Right hindlimb (tissue), 1 donor: ENCODE results near the gene RFX3.

Experiments used
- DNase-seq: peaks from one replicate; pipeline ENCODE4 v3.0.0-alpha.2; 2018

The RFX3 gene

DNA sequence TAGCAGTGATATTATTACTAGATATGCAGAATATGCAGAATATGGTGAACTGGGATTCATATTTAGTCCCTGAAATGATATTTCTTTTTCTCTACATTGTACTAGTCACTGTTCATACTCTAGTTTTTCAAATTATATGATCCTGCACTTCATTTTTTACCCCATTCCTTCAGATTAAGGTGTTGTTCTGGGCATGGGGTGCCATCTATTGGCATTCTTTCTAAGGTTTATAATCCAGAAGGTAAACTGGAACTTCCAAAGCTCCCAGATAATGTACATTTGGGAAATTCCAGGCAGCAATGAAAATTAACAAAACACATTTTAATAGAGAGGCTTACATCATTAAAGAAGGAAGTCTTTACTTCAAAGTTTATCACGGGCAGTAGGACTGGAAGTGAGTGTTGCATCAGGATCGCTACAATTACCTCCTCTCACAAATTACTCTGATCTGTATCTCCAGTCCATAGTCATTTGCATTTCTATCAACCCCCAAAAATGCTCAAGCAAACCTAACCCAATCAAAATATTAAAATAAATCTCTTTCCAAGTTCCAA, 12.5 kb downstream of the RFX3 start:
- no peak for DNase-seq

DNA sequence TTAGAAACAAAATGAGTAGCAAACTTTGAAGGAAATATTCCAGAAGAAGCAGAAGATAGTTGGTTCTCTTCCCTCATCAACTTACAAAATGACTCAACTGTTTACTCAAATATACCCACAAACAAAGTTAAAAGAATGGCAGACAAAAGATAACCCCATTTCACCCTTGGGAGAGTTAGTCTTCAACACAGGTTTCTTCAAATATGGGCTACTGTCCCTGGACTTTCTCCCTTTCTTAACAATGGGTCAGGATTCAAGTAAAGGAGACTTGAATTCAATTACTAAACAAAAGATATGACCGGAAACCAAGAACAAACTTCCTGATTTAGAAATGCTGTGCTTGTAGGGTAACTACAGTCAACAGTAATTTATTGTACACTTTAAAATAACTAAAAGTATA, 14.2 kb downstream of the RFX3 start:
- DNase-seq: no peak

DNA sequence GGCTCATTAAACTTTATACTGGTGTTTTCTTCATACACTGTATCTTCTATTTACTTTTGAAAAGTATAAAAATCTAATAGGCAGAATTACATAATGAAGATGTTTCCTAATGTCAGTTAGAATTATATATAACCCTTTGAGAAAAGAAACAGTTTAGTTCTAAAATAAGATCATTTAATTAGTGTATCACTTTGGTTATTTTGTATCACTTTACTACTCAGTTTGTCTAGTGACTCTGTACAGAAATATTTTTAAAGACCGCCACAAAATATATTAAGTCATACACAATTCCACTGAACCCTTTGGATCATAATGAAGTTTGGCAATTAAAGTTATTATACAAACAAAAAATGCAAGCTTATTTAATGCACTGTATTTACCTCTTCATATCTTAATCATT, 15.0 kb downstream of the RFX3 start:
- no peak for DNase-seq

DNA sequence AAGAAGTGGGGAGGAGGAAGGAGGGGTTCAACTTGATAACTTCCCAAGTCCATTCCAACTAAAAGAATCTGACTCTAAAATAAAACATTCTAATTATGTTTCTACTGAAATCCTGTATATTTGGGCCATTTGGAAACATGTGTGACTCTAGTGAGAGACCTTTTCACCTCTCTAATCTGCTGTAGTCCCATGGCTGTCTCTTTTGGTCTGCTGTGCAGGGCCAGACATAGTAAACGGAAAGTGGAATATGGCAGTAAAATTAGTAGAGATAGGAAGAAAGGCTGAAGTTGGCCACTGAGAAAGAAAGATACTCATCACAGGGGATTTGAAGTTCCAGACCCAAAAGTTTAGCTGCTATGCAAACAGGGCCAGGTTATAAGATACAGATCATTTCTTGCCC, 15.9 kb downstream of the RFX3 start:
- no peak for DNase-seq

DNA sequence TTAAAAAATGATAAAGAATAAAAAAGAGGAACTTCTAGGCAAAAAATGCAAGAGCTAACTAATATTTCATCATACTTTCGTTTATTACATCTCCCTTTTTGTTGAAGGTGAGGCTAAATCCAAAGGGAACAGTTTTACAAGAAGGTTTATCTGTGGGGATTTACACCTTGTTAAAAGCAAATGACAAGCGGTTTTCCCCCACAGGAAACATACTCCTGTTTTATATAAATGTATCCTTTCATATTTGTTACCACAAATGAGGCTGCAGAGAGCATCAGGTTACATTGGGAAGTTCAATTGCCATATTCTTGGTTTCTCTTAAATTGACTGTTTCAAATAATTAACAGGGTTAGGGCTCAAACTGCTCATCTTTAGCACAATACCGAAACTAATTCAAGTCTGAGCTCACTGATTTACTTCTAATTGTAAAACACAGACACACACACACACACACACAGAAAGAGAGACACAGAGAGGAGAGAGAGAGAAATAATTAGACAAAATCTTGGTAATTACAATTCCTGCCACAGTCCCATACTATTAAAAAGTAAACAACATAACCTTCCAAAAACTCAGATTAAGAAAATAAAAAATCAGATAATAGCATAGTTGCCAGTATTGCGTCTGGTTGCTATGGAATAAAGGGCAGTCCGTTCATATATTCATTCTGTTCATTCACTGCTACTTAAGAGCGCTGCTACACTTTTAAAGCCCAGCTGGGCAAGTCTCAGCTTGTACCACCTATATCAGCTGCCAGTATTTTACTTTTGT, 17.1 kb downstream of the RFX3 start:
- no peak for DNase-seq

DNA sequence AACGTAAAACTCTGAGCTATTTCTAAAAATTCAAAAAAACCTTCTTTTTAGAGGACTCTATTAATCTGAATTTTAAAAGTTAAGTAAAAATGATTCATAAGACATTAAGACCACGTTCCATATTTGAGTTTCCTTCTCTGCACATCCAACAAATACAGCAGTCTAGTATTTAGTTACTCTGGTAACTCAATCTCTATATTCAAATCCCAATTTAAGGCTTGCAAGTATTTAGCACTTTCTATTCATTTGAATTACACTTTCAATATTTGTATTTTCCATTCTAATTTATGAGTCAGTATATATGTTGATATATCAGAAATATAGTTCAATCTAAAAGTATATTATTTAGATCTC, 17.7 kb downstream of the RFX3 start:
- no peak for DNase-seq

DNA sequence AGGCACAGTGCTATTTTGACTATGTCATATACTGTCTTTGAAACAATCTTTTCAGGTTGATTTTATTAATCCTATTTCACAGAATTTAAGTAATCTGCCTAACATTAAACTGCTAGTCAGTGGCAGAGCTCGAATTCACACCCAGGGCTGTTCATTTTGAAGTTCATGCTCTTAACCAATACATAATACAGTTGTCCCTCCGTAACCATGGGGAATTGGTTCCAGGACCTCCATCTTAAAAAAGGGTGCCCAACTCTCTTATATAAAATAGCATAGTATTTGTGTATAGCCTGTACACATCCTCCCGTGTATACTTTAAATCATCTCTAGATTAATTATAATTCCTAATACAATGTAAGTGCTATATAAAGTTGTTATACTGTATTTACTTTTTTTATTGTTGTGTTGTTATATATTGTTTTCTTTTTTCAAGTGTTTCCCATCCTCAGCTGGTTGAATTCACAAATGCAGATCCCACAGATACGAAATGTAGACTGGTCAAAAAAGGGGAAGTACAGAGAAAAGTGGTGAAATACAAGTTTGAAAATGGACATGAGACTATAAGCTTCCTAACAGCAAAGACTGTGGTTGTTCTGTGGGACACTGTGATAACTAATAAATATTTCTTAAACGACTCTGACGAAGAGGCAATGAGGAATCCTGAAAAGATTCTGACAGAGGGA, 18.3 kb downstream of the RFX3 start:
- no peak for DNase-seq

DNA sequence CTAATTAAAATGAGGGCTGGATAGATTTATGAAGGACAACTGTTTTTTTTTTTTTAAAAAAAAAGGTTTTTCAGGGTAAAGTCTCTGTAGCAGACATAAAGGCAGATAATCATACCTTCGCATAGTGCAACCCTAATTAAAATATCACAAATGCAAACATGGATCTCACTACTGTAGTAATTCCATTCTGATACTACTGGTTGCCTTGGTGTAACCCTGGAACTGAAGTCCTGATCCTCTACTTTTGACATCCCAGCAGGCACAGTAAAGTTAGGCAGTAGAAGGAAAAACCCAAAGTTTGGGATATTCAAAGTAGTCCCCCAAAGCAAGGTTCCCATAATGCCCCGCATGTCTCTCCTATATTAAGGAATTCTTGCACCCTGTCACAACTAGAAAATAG, 19.6 kb downstream of the RFX3 start:
- no peak for DNase-seq

DNA sequence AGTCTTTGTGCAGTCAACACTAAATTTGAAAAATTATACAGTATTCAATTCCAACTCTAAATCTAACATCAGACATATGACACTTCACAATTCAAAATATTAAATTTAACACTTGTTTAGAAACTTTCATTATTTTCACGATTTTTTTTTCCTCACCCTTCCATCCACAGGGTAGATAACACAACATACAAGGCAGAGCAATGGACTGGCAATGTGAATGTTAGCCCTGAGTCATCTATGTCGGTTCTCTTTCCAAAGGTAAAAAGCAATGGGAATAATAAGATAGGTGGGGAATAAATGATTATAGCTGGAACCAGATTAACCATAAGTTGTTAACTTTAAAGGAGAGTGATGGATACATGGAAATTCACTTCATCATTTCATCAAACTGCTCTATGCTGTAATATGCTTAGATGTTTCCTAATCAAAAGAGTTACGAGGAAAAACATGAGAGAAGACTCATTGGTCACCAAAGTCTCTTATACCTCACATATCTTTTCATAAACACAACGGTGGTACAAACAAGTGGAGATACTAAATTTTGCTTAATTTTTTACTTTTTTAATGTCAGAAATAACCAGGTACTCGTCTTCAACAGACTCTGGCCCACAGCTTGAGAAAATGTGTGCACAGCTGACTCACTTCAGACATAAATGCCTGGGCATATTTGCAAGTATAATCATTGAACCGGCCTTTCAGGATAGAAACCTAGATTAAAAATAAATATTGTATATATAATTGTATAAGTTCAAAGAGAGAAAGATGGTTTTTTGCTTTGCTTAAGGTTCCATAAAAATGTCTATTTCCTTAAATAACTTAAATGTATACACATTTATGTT, 23.0 kb downstream of the RFX3 start:
- no peak for DNase-seq

DNA sequence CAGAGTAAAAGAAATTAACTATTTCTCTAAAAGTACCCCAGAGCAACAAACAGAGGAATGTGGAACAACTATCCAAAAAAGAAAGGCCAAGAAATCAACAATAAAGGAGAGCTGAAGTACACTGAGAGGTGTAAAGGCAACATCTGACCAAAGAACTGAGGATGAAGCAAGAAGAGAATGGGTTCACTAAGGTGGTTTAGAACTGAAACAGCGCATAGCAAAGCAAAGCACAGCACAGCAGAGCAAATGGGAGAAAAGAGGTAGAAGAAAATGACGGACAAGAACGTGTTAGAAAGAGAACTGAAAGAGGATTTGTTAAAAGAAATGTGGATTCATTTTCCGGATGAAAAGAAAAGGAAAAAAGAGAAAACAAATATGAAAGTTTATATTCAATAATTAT, 25.8 kb downstream of the RFX3 start:
- no peak for DNase-seq

DNA sequence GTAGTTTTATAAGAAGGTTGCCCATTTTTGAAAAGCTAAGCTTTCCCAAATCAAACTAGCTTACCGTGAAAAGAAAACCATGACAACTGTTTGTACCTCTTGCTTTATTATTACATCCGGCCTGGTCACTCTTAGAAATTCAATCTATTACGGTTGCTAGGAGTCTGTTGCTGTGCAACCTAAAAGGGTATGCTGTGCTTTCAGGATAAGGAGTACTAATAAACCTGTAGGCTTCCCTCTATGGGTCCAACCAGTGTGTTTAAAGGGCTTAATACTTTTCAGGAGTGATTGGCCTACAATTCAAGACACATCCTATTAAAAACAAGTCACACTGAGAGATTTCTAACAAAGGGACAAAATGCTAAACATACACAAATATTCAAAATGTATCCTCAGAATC, 27.1 kb downstream of the RFX3 start:
- DNase-seq: no peak

DNA sequence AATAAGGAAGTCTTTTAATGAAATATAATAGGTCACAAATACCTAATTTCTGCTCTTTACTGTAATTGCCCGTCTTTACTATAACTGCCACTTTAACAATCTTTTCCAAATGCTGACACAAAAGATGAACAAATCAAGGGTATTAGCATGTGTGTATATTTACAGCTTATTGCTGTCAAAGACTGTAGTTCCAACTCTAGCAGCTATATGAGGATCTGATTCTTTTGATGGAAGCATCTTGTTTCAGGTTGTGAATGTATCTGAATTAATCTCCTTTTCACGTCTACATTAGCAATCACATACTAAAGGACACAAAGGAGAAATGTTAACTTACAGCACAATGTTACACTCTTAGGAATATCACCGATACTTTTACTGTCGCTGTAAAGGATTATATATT, 27.9 kb downstream of the RFX3 start:
- no peak for DNase-seq

DNA sequence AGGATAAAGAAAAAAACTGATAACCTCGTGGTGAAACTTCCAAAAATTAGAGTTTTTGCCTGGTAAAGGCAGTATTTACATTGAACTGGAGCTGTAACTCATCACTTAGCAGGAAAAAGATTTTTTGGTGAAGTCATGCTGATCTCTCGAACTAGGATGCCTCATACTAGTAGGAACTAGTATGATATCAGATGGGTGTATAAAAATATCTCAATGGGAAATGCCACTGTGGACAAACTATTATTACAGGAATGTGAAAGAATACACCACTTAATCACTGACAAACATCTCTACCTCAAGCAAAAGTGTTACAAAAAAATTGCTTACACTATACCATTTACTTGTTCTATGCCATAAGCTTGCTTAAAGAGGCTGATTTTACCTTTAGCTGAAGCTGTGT, 28.4 kb downstream of the RFX3 start:
- no peak for DNase-seq

DNA sequence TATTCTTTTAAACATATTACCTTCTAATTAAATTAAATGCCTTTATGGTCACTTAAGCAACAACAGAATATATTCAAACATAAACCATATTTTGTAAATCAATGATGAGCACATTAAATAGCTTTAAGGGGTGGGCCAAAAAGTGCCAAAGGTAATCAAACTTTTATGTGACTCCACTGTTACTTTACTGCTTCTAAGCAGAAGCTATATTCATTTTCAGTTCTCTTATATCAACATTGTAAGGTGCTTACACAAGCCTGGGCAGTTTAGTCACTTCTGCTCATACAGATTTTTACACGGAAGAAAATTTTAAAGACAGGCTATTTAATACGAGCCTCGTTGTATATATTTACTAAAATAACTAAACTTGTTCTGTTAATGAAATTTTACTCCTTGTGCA, 29.9 kb downstream of the RFX3 start:
- no peak for DNase-seq

DNA sequence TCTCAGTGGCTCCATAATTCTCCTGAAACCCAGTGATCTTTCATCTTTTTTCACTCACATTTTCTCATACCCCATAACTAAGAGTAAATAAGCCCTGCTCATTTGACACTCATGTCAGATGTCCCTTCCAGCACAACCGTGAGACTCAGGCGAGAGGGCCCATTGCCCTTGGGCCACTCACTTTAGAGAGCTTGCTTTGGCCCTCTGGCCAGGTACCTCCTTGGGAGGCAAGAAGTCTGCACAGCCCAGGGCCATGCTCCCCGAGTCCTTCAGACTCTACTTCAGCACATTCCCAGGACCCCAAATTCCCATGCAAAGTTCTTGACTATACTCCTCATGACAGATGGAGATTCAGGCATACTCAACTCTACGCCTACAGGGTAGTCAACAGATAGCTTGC, 33.6 kb downstream of the RFX3 start:
- DNase-seq: no peak

DNA sequence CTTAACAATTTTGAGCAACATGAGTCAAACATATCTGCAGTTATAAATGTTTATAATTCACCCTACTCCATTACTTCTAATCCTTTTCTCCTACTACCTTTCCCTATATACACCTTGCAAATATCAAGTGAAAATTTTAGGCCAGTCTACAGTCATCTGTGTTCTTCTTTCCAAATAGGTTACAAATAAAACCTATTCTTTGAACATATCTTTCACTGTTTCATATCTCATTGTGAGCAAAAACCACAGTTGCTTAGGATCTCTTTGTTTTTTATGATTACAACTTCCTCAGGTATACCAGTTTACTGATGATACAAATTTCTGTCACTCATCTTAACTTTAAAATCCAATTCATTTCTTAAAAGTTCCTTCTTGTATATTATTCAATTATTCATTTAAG, 34.4 kb downstream of the RFX3 start:
- DNase-seq: no peak

DNA sequence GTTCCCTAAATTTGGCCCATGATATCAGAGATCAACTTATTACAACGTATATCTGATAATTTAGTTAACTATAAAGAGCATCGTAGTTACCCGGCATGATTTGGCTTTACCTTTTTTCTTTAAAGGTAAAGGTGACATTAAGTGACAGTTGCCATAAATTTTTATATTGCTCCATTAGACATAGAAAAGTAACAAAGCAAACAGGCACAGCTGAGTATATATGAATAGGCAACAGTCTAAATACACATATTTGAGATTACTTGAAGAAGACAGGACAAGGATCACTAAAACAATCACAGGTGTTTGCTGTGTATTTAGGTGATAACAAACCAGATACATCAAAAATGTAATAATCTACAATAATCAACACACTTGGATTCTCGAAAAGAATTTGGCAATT, 34.8 kb downstream of the RFX3 start:
- DNase-seq: no peak

DNA sequence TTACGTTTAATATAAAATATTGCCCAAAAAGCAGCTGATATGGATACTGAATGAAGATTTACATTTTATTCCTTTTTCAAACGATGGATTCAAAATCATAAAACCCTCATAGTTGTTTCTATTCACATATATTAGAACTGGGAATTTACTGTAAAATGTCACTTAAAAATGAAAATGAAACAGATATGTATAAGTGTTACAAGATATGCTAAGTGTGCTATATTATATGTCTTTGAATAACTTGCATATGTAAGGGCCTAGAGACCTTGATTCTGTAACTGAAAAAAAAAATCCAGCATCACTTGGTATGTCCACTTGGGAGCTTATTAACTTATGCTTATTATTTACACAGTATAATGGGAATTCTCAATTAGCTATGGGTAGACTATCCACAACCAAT, 43.2 kb downstream of the RFX3 start:
- DNase-seq: no peak

DNA sequence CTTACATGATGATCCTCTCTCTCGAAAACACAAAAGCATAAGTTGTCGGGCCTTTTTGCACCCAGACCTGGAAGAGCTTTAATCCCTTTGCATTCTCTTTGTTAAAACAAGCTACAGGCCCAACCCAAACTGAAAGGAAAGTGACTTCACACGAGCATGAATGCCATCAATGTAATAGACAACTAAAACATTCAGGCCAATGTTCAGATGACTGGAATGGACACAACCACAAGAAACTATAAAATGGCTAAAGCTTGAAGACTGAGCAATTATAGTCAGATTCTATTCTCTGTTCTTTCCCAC, 45.5 kb downstream of the RFX3 start:
- DNase-seq: no peak

DNA sequence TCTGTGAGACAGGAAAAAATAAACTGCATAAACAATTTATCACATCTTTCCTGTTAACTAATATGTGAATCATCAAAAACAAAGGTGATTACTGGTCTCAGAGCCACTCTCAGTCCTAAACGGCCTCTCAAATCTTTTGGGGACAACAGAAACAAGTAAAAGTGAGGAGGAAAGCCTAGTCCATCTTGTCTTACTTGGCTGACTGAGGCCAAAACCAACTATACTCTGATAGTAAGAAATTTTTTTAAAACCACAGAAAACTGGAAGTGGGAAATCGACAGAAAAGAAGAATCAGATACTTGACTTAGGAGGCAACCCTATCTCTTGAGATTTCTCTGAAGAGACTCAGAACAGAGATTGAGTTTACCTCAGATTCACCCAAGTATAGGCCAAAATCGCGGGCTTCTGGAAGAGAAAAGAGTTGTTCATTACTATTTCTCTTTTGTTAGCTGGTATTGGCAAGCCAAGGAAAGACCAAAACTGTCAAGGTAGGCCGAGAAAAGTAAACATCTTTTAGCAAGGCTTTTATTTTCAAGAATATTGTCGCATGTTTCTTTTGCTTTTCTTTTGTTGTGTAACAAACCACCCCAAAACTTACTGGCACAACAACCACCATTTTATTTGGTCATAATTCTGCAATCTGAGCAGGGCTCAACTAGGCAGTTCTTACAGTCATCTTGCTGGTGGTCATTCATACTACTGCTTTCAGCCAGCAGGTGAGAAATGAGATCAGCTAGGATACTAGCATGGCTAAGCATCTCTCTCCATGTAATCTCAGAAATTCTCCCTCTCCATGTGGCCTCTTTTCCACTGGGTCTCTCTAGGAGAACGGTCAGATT, 46.1 kb downstream of the RFX3 start:
- no peak for DNase-seq

DNA sequence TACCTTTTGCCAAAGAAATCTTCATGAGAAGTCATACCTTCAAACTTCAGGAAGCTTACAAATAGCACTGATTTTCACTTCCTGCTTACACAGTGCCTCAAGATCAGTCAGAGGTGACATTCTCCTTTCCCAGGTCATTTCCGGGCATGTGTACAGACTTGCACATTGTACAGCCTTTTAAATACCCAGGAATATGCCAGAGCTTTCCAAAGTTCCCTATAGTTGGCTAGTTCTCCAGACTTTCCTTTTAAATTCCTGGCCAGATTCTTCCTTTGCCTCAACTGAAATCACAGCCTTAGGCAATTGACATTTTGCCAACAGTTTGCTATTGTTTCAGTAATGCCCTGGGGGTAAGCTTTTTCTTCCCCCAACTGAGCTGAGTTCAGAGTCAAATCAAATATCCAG, 47.2 kb downstream of the RFX3 start:
- no peak for DNase-seq

DNA sequence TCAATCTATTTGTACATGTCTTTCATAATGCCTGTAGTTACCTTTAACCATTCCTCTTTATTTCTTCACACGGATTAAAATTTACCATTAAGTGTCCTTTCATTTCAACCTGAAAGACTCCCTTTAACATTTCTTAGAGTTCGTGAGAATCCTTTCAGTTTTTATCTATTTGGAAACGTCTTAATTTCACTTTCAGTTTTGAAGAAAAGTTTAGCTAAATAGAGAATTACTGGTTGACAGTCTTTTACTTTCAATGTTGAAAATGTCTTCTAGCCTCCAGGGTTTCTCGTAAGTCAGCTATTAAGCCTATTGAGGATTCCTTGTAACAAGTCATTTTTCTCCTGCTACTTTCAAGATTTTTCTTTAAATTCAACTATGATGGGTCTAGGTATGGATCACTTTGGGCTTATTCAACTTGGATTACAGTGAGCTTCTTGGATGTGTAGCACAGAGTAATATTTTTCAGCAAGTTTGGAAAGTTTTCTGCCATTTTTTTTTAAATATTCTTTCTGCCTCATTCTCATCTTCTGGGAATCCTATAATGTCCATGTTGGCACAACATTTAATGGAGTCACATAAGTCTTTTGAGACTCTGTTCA, 48.5 kb downstream of the RFX3 start:
- DNase-seq: no peak
